HEK293 (cell line): Measurements from ENCODE around the gene NBPF1.
"Not testable (repeated sequence)": the region's sequence is repeated elsewhere in the genome, so short reads cannot be mapped to it uniquely, and the experiment has no call there.

Experiments used
- CTCF ChIA-PET: fragments of 350-600 bp; formaldehyde crosslinking; extraction: SDS; loops from one replicate; lab custom pipeline; 2021; ENCODE audit warnings: antibody characterized with exemption; lab: Yijun Ruan, JAX
- POLR2A ChIA-PET: fragments of 300-600 bp; formaldehyde crosslinking; extraction: SDS; loops from one replicate; lab custom pipeline; 2020; ENCODE audit warnings: antibody characterized with exemption, inconsistent platforms; lab: Yijun Ruan, JAX
- H3K27ac ChIP-seq: fragments of 200-500 bp; sonication (Bioruptor generic); 2 replicates; pipeline ENCODE4 v1.5.1; 2014; ENCODE audit warnings: low read depth, low read length, control low read depth, inconsistent platforms; ENCODE audit errors: extremely low read depth
- H3K36me3 ChIP-seq, 2 experiments: fragments of 200-500 bp in 1 of 2; sonication (Bioruptor generic) in 1 of 2; 1 replicate in 1 of 2; 2 replicates in 1 of 2; pipeline ENCODE4 v1.5.1; 2014 to 2017; ENCODE audit warnings: inconsistent platforms in 2 of 2, low read length in 2 of 2; ENCODE audit not compliant: control insufficient read depth in 2 of 2, insufficient read depth in 1 of 2
- H3K4me1 ChIP-seq: fragments of 200-500 bp; sonication (Bioruptor generic); 2 replicates; pipeline ENCODE4 v1.5.1; 2014; ENCODE audit warnings: mild to moderate bottlenecking, low read length, inconsistent platforms; ENCODE audit not compliant: control insufficient read depth, insufficient read depth
- H3K4me3 ChIP-seq: 2 replicates; pipeline ENCODE4 v1.5.1; 2011; ENCODE audit warnings: low read depth, mild to moderate bottlenecking, control low read depth, low read length, moderate library complexity
- H3K9me3 ChIP-seq: fragments of 200-500 bp; sonication (Bioruptor generic); 2 replicates; pipeline ENCODE4 v1.5.1; 2014; ENCODE audit warnings: low read depth, low read length, inconsistent platforms; ENCODE audit not compliant: control insufficient read depth, insufficient read depth
- BCL11A ChIP-seq: fragments of 450-650 bp; formaldehyde crosslinking; IDR thresholded peaks from 2 replicates; pipeline ENCODE4 v1.5.1; 2016; ENCODE audit warnings: low read depth, missing biosample characterization, missing genetic modification characterization
- REPIN1 ChIP-seq: fragments of 450-650 bp; formaldehyde crosslinking; IDR thresholded peaks from 2 replicates; pipeline ENCODE4 v1.5.1; 2017; ENCODE audit warnings: missing biosample characterization, missing genetic modification characterization, low read depth
- ZBTB44 ChIP-seq: fragments of 450-650 bp; IDR thresholded peaks from 2 replicates; pipeline ENCODE4 v1.5.1; 2018; ENCODE audit warnings: missing biosample characterization, mild to moderate bottlenecking, missing genetic modification characterization
- ZNF335 ChIP-seq: fragments of 450-650 bp; formaldehyde crosslinking; conservative IDR thresholded peaks from 2 replicates; pipeline ENCODE4 v1.5.1; 2016; ENCODE audit warnings: missing biosample characterization, missing genetic modification characterization
- ZNF623 ChIP-seq: fragments of 450-650 bp; formaldehyde crosslinking; IDR thresholded peaks from 2 replicates; pipeline ENCODE4 v1.5.1; 2016; ENCODE audit warnings: missing biosample characterization, missing genetic modification characterization
- ZNF626 ChIP-seq: fragments of 450-650 bp; sonication (Bioruptor Pico); formaldehyde crosslinking; IDR thresholded peaks from 2 replicates; pipeline ENCODE4 v1.5.1; 2018; ENCODE audit warnings: missing biosample characterization, missing genetic modification characterization, inconsistent platforms

The NBPF1 gene

GRCh38 chr1:16613185-16614147, at the start of gene NBPF1 (continued):
- TF ChIP-seq ZBTB44 (tag by site-specific recombination) (peak; percentile 64; the same call in 1 of the 2 replicates), REPIN1 (peak; percentile 98), BCL11A (tag by site-specific recombination) (peak; percentile 87), ZNF623 (tag by site-specific recombination) (peak; percentile 67), ZNF626 (tag by site-specific recombination) (no peak)
- TF ChIP-seq, all 188 proteins: peak for 85

GRCh38 chr1:16658234-16658633, 44.9 kb upstream of the NBPF1 start:
- H3K9me3 ChIP-seq, H3K27ac ChIP-seq, H3K4me1 ChIP-seq, POLR2A ChIA-PET, H3K36me3 ChIP-seq, CTCF ChIA-PET, H3K4me3 ChIP-seq: not testable (repeated sequence)

GRCh38 chr1:16656981-16657683, 43.8 kb upstream of the NBPF1 start:
- H3K9me3 ChIP-seq, H3K27ac ChIP-seq, POLR2A ChIA-PET, H3K4me1 ChIP-seq, CTCF ChIA-PET, H3K36me3 ChIP-seq, H3K4me3 ChIP-seq: not testable (repeated sequence)

- H3K36me3 ChIP-seq, POLR2A ChIA-PET, H3K27ac ChIP-seq, CTCF ChIA-PET, H3K4me3 ChIP-seq, H3K9me3 ChIP-seq, H3K4me1 ChIP-seq: not testable (repeated sequence)
Observed at GRCh38 chr1:16656574-16656973, 43.2 kb upstream of the NBPF1 start.

- H3K4me1 ChIP-seq, H3K4me3 ChIP-seq, H3K9me3 ChIP-seq, POLR2A ChIA-PET, H3K36me3 ChIP-seq, CTCF ChIA-PET, H3K27ac ChIP-seq: not testable (repeated sequence)
- peak; percentile 31; the same call in 1 of the 2 replicates for TF ChIP-seq ZNF335 (tag by site-specific recombination)
Observed at GRCh38 chr1:16651560-16651959, 38.2 kb upstream of the NBPF1 start.

GRCh38 chr1:16649960-16650359, 36.6 kb upstream of the NBPF1 start:
- H3K4me3 ChIP-seq, result not testable (repeated sequence)

GRCh38 chr1:16649390-16649789, 36.0 kb upstream of the NBPF1 start:
- CTCF ChIA-PET, H3K4me1 ChIP-seq, POLR2A ChIA-PET, H3K27ac ChIP-seq, H3K4me3 ChIP-seq, H3K36me3 ChIP-seq, H3K9me3 ChIP-seq: not testable (repeated sequence)

More at GRCh38 chr1:16649960-16650359, 36.6 kb upstream of the NBPF1 start:
- POLR2A ChIA-PET, H3K4me1 ChIP-seq, H3K27ac ChIP-seq, H3K9me3 ChIP-seq, CTCF ChIA-PET, H3K36me3 ChIP-seq: not testable (repeated sequence)

GRCh38 chr1:16648756-16649155, 35.4 kb upstream of the NBPF1 start:
- H3K4me1 ChIP-seq, CTCF ChIA-PET, POLR2A ChIA-PET, H3K9me3 ChIP-seq, H3K36me3 ChIP-seq, H3K4me3 ChIP-seq, H3K27ac ChIP-seq: not testable (repeated sequence)

- H3K9me3 ChIP-seq, H3K4me3 ChIP-seq, H3K36me3 ChIP-seq, H3K27ac ChIP-seq, POLR2A ChIA-PET, H3K4me1 ChIP-seq, CTCF ChIA-PET: not testable (repeated sequence)
Observed at GRCh38 chr1:16648250-16648649, 34.9 kb upstream of the NBPF1 start.
